Mesendoderm (in vitro differentiated cells): ENCODE data around the gene UBR1. TPM values are rescaled to one million over a fixed set of nuclear protein-coding genes. Genes with fewer than 3 reads are reported as not detected.

ENCODE experiments used
- DNase-seq: peaks from one replicate; pipeline ENCODE4 v3.0.0; 2013
- H2AK5ac ChIP-seq: 2 replicates; pipeline ENCODE4 v1.6.1; 2013; ENCODE audit warnings: low read length, inconsistent platforms
- H2BK120ac ChIP-seq: 2 replicates; pipeline ENCODE4 v1.6.1; 2013; ENCODE audit warnings: low read depth, mild to moderate bottlenecking, low read length, moderate library complexity, mixed read lengths
- H2BK15ac ChIP-seq: replicated peaks from 2 replicates; pipeline ENCODE4 v1.6.1; 2013; ENCODE audit warnings: low read depth, mild to moderate bottlenecking, moderate library complexity
- H2BK5ac ChIP-seq: 2 replicates; pipeline ENCODE4 v1.6.1; 2013; ENCODE audit warnings: low read length, inconsistent platforms
- H3K18ac ChIP-seq: 2 replicates; pipeline ENCODE4 v1.6.1; 2013; ENCODE audit warnings: mild to moderate bottlenecking, low read length, mixed read lengths
- H3K23ac ChIP-seq: one replicate; pipeline ENCODE4 v1.6.1; 2013; ENCODE audit warnings: low read length
- H3K27ac ChIP-seq: 2 replicates; pipeline ENCODE4 v1.5.1; 2013; ENCODE audit warnings: low read depth, mild to moderate bottlenecking, inconsistent platforms, low read length, moderate library complexity
- H3K27me3 ChIP-seq: 2 replicates; pipeline ENCODE4 v1.6.1; 2013; ENCODE audit warnings: low read length, control low read depth, mild to moderate bottlenecking, inconsistent platforms; ENCODE audit not compliant: insufficient read depth, poor library complexity
- H3K36me3 ChIP-seq: 2 replicates; pipeline ENCODE4 v1.6.1; 2013; ENCODE audit warnings: low read length, inconsistent platforms; ENCODE audit not compliant: control insufficient read depth, insufficient read depth
- H3K4ac ChIP-seq: one replicate; pipeline ENCODE4 v1.6.1; 2013; ENCODE audit warnings: low read depth, mild to moderate bottlenecking, low read length, moderate library complexity
- H3K4me1 ChIP-seq: 2 replicates; pipeline ENCODE4 v1.6.1; 2013; ENCODE audit warnings: low read depth, low read length, inconsistent platforms; ENCODE audit not compliant: control insufficient read depth
- H3K4me2 ChIP-seq: 2 replicates; pipeline ENCODE4 v1.6.1; 2013; ENCODE audit warnings: low read length
- H3K4me3 ChIP-seq: 2 replicates; pipeline ENCODE4 v1.5.1; 2013; ENCODE audit warnings: mild to moderate bottlenecking, low read length
- H3K56ac ChIP-seq: one replicate; pipeline ENCODE4 v1.6.1; 2013; ENCODE audit warnings: low read length
- H3K79me1 ChIP-seq: 2 replicates; pipeline ENCODE4 v1.6.1; 2013; ENCODE audit warnings: low read length, inconsistent platforms
- H3K79me2 ChIP-seq: 2 replicates; pipeline ENCODE4 v1.6.1; 2013; ENCODE audit warnings: mild to moderate bottlenecking, low read length; ENCODE audit not compliant: control insufficient read depth, insufficient read depth
- H3K9ac ChIP-seq: 2 replicates; pipeline ENCODE4 v1.6.1; 2013; ENCODE audit warnings: low read length, inconsistent platforms
- H4K5ac ChIP-seq: one replicate; pipeline ENCODE4 v1.6.1; 2013; ENCODE audit warnings: low read length
- H4K8ac ChIP-seq: one replicate; pipeline ENCODE4 v1.6.1; 2013; ENCODE audit warnings: low read depth, mild to moderate bottlenecking, control low read depth, low read length, moderate library complexity
- WGBS: extraction: QIAGEN DNeasy Blood & Tissue Kit; methylation state at CpG from one replicate; pipeline ENCODE4 v1.1.7; 2013; ENCODE audit warnings: low lambda C conversion rate, missing lambda C conversion rate; ENCODE audit not compliant: insufficient coverage; ENCODE audit errors: extremely low coverage; 5-methylcytosine and 5-hydroxymethylcytosine counted together
- polyA plus RNA-seq, 2 experiments: library from polyadenylated mRNA; stranded (reverse); fragments of 200-250 nt; gene quantifications; one replicate each; pipeline ENCODE4 v1.2.3, GENCODE V29; 2013

UBR1 gene
- 7.3 TPM for polyA plus RNA-seq (2013, experiment 1 of 2)
- 6.9 TPM for polyA plus RNA-seq (2013, experiment 2 of 2)

DNA sequence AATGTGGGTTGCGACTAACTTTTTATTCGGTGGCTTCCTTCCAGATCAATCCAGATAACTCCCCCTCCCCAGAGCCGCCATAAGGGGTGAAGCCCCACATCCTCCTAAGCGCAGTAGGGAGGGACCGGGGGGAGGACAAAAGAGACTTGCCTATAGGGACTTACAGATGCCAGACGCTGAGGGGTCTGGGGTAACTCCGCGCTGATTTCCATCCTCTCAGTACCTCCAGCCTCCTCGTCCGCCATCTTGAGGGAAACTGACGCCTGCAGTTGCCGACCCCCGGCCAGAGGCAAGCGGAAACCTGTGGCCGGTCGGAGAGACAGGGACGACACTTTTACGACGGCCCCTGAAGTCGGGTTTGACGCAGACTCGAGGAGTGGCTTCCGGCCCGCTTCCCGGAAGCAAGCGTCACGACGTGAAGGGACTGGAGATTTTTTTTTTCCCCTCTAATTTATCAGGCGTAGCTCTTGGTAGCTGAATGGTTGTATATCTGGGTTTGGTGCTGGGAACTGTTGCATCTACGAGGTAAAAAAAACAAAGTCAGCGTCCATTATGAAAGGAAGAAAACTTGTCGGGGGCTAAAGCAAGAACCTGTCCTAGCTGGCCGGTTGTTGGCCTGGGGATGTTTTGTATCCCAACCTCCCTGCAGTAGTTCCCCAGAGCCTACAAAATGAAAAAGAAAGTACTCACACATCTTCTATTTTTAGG lies at the start of gene UBR1:
TSS of gene UBR1 (minus strand) at position 261 of the 708 bp plus-strand sequence. CDS start at position 245, 16 bp downstream.
- Histone ChIP-seq H3K79me1 (peaks cover 11% of the 10 kb centered on the region), H3K18ac (peak within 1 kb of the TSS; percentile 98), H3K56ac (peak within 1 kb of the TSS; percentile 83), H3K4me3 (peak within 1 kb of the TSS; percentile 78), H3K23ac (no peak within 1 kb of the TSS), H4K5ac (peak within 1 kb of the TSS; percentile 1), H3K36me3 (peaks cover 1% of the 10 kb centered on the region), H2BK15ac (no peak within 1 kb of the TSS), H2BK5ac (no peak within 1 kb of the TSS), H2AK5ac (no peak within 1 kb of the TSS), H2BK120ac (peak within 1 kb of the TSS; percentile 61), H3K9ac (peak within 1 kb of the TSS; percentile 78), H3K4me1 (peaks cover 3% of the 10 kb centered on the region), H3K27me3 (no peaks in the 10 kb centered on the region), H3K4me2 (peak within 1 kb of the TSS; percentile 87), H3K27ac (no peak within 1 kb of the TSS), H4K8ac (peak within 1 kb of the TSS; percentile 100), H3K4ac (peak within 1 kb of the TSS; percentile 36), H3K79me2 (peaks cover 17% of the 10 kb centered on the region)
- no CpG with 5 or more reads among the region's 33 CpGs for WGBS
- peak; percentile 98 for DNase-seq

DNA sequence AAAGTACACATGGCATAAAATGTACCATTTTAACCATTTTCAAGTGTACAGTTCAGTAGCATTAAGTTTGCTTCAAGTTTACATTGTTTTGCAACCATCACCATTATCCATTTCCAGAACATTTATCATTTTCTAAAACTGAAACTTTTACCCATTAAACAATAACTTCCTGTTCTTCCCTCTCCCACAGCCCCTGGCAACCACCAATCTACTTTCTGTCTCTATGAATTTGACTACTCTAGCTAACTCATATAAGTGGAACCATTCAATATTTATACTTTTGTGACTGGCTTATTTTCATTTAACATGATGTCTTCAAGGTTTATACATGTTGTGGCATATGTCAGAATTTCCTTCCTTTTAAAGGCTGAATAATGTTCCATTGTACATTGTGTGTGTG lies 47.4 kb upstream of the UBR1 start:
- DNase-seq = no peak
- Histone ChIP-seq H3K27ac (no peak overlapping the region), H3K79me2 (no peaks in the 10 kb centered on the region), H3K23ac (no peak overlapping the region), H3K4me3 (no peak overlapping the region), H4K8ac (no peak overlapping the region), H2BK5ac (no peak overlapping the region), H3K4me2 (no peak overlapping the region), H3K4me1 (no peaks in the 10 kb centered on the region), H3K9ac (no peak overlapping the region), H3K79me1 (no peaks in the 10 kb centered on the region), H4K5ac (no peak overlapping the region), H3K56ac (no peak overlapping the region), H3K36me3 (no peaks in the 10 kb centered on the region), H3K18ac (no peak overlapping the region), H3K27me3 (no peaks in the 10 kb centered on the region), H2BK120ac (no peak overlapping the region), H3K4ac (no peak overlapping the region), H2BK15ac (no peak overlapping the region), H2AK5ac (no peak overlapping the region)

DNA sequence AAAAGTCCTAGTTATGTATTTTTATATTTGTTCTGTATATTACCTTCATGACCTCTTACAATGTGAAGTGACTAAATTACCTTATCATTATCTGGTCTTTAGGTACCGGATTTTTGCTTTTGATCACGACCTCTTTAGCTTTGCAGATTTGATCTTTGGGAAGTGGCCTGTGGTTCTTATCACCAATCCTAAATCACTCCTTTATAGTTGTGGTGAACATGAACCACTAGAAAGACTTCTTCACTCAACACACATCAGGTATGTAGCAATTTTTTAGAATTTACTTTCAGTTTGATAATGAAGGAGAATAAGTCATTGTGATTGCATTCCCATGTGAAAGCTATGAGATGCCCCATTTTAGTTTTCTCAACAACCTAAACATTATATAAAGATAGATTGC lies 45.9 kb upstream of the UBR1 start:
- H3K4ac ChIP-seq = no peak overlapping the region
- WGBS = no CpG with 5 or more reads among the region's 2 CpGs
- no peaks in the 10 kb centered on the region for H3K27me3 ChIP-seq
- no peak overlapping the region for H3K27ac ChIP-seq
- no peak overlapping the region for H3K4me2 ChIP-seq
- H3K4me1 ChIP-seq = no peaks in the 10 kb centered on the region
- H2BK120ac ChIP-seq = no peak overlapping the region
- H3K36me3 ChIP-seq = no peaks in the 10 kb centered on the region
- H2BK5ac ChIP-seq = no peak overlapping the region
- no peak overlapping the region for H2AK5ac ChIP-seq
- no peak overlapping the region for H4K8ac ChIP-seq
- H3K9ac ChIP-seq = no peak overlapping the region
- no peak overlapping the region for H2BK15ac ChIP-seq
- H3K79me2 ChIP-seq = no peaks in the 10 kb centered on the region
- no peaks in the 10 kb centered on the region for H3K79me1 ChIP-seq
- H3K18ac ChIP-seq = no peak overlapping the region
- no peak overlapping the region for H3K4me3 ChIP-seq
- H4K5ac ChIP-seq = no peak overlapping the region
- DNase-seq = no peak
- H3K56ac ChIP-seq = no peak overlapping the region
- H3K23ac ChIP-seq = no peak overlapping the region

DNA sequence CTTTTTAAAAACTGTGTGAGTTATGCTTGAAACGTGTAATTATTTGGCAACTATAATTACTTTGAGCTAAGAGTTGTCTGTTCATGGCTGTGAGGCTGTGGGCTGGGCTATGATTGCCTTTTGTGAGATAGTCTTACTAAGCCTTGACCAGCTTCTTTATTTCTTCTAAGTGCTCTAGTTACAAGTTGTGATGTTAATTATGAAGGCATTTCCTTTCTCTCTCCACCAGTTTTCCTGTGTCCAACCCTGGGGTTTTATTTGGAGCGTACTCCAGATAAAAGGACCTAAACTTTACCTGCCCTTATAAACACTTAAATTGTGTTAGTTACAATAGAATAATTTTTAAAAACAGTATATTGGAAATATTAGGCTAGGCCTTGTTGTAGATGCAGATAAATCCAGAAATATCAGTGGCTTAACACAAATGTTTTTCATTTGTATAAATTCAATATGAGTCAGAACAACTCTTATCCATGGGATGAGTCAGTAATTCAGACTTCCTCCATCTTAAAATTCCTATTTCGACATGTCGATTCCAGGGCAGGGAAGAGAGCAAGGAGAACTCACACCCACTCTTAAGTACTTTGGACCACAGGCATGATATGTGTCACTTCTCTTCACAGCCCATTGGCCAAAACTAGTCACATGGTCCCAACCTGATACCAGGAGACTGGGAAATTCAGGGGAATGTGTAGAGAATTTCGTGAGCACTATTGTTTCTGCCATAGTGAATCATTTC lies 44.5 kb upstream of the UBR1 start:
- H3K36me3 ChIP-seq = no peaks in the 10 kb centered on the region
- no peak overlapping the region for H2BK120ac ChIP-seq
- DNase-seq = peak; percentile 65
- no peak overlapping the region for H3K4me2 ChIP-seq
- no peak overlapping the region for H3K27ac ChIP-seq
- WGBS = no CpG with 5 or more reads among the region's 5 CpGs
- no peak overlapping the region for H4K8ac ChIP-seq
- no peak overlapping the region for H3K18ac ChIP-seq
- H3K4me1 ChIP-seq = no peaks in the 10 kb centered on the region
- no peak overlapping the region for H3K23ac ChIP-seq
- no peak overlapping the region for H2BK15ac ChIP-seq
- no peak overlapping the region for H4K5ac ChIP-seq
- H2BK5ac ChIP-seq = no peak overlapping the region
- no peaks in the 10 kb centered on the region for H3K79me2 ChIP-seq
- no peaks in the 10 kb centered on the region for H3K79me1 ChIP-seq
- no peak overlapping the region for H3K9ac ChIP-seq
- H2AK5ac ChIP-seq = no peak overlapping the region
- H3K4me3 ChIP-seq = no peak overlapping the region
- H3K4ac ChIP-seq = no peak overlapping the region
- H3K27me3 ChIP-seq = no peaks in the 10 kb centered on the region
- no peak overlapping the region for H3K56ac ChIP-seq

DNA sequence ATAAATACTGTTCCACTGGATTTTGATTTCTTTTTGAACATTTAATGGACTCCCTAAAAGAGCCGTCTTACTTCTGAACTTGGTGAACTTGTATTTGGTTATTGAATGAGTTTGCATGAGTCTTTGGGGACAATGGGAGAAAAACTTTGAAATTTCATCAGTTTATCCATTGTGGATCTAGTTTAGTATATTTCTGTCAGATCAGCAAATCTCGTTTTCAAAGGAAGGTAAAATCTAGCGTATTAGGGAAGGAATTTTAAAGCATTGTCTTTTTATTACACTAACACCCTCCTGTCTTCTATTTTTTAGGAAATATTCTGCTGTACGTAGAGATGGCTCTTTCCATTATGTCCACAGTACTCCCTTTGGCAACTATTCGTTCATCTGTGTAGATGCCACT lies 40.3 kb upstream of the UBR1 start:
- no peaks in the 10 kb centered on the region for H3K79me1 ChIP-seq
- H2BK5ac ChIP-seq = no peak overlapping the region
- no peaks in the 10 kb centered on the region for H3K36me3 ChIP-seq
- H3K4me3 ChIP-seq = no peak overlapping the region
- H2BK120ac ChIP-seq = no peak overlapping the region
- H3K27ac ChIP-seq = no peak overlapping the region
- H4K5ac ChIP-seq = no peak overlapping the region
- H2BK15ac ChIP-seq = no peak overlapping the region
- no peak overlapping the region for H3K18ac ChIP-seq
- no peak overlapping the region for H4K8ac ChIP-seq
- no peak overlapping the region for H3K4me2 ChIP-seq
- no peaks in the 10 kb centered on the region for H3K27me3 ChIP-seq
- no CpG with 5 or more reads among the region's 5 CpGs for WGBS
- no peak overlapping the region for H3K4ac ChIP-seq
- H3K4me1 ChIP-seq = no peaks in the 10 kb centered on the region
- H3K56ac ChIP-seq = no peak overlapping the region
- H3K79me2 ChIP-seq = no peaks in the 10 kb centered on the region
- DNase-seq = no peak
- H2AK5ac ChIP-seq = no peak overlapping the region
- H3K9ac ChIP-seq = no peak overlapping the region
- H3K23ac ChIP-seq = no peak overlapping the region
